Keratinocyte (primary cell): ENCODE measurements around the gene DSTN.

Experiments used
- EZH2 ChIP-seq: IDR thresholded peaks from one replicate; pipeline ENCODE4 v1.6.1; 2012; ENCODE audit warnings: inconsistent platforms, mild to moderate bottlenecking, low read length, moderate library complexity
- TF ChIP-seq, protein P1 (sequence below), 3 experiments: IDR thresholded peaks in 1 of 3; conservative IDR thresholded peaks in 1 of 3; optimal IDR thresholded peaks in 1 of 3; 2 replicates in 2 of 3; 3 replicates in 1 of 3; pipeline versions ENCODE3 to v1.5.1; 2011; ENCODE audit warnings: low read length in 3 of 3, mild to moderate bottlenecking in 3 of 3, moderate library complexity in 2 of 3, control low read depth in 1 of 3, inconsistent platforms in 1 of 3; ENCODE audit not compliant: insufficient read depth in 2 of 3; ENCODE audit errors: extremely low read depth in 1 of 3

DNA sequence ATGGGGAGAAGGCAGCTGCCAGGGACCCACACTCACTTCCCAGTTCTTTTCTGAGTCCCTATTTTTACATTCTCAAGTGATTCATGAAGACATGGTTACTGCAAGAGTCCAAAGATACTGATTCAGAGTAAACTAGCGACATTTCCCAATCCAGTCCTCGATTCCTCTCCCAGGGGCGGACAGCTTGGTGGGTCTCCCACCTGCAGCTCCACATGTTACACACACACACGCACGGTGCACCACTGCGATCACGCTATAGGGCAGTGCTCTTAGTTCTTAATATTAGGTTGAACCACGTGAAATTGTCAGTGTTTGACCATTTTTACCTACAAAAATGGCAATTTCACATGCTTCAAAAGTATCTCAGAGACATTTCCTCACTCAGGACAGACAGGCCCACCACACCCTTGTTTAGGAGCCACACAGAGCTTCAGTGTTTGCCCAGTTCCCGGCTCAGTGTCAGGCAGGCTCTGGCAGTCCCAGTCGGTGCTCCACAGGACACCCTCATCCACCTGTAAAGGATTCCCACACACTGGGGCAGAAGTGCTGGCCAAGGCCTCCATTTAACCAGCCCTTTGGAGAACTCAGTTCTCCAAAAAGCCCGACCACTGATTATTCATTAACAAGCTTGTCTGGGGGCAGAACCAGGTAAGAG, 60.4 kb downstream of the DSTN start:
- no peak for TF ChIP-seq EZH2
- TF ChIP-seq, protein P1, sequence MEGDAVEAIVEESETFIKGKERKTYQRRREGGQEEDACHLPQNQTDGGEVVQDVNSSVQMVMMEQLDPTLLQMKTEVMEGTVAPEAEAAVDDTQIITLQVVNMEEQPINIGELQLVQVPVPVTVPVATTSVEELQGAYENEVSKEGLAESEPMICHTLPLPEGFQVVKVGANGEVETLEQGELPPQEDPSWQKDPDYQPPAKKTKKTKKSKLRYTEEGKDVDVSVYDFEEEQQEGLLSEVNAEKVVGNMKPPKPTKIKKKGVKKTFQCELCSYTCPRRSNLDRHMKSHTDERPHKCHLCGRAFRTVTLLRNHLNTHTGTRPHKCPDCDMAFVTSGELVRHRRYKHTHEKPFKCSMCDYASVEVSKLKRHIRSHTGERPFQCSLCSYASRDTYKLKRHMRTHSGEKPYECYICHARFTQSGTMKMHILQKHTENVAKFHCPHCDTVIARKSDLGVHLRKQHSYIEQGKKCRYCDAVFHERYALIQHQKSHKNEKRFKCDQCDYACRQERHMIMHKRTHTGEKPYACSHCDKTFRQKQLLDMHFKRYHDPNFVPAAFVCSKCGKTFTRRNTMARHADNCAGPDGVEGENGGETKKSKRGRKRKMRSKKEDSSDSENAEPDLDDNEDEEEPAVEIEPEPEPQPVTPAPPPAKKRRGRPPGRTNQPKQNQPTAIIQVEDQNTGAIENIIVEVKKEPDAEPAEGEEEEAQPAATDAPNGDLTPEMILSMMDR (optimal IDR thresholded peaks at IDR 0.05 in 1 of 3, IDR thresholded peaks at IDR 0.05 in 1 of 3, conservative IDR thresholded peaks at IDR 0.05 in 1 of 3; ENCODE audit: extremely low read depth in 1 of 3, insufficient read depth in 2 of 3, low read length in 3 of 3), result no peak
